IMR-90 (cell line): ENCODE results near the gene C19orf25.

Experiments used
- BHLHE40 ChIP-seq: fragments of 150-350 bp; IDR thresholded peaks from 2 replicates; pipeline ENCODE4 v1.6.1; 2016; ENCODE audit warnings: mild to moderate bottlenecking, low read depth, low read length
- CEBPB ChIP-seq: IDR thresholded peaks from 2 replicates; pipeline ENCODE4 v1.6.1; 2012; ENCODE audit warnings: low read depth, low read length, improper control_type of control experiment
- FOS ChIP-seq: fragments of 150-350 bp; IDR thresholded peaks from 2 replicates; pipeline ENCODE4 v1.6.1; 2016; ENCODE audit warnings: low read depth, low read length
- MAFK ChIP-seq: IDR thresholded peaks from 2 replicates; pipeline ENCODE4 v1.6.1; 2012; ENCODE audit warnings: low read depth, low read length, improper control_type of control experiment
- MAZ ChIP-seq: IDR thresholded peaks from 2 replicates; pipeline ENCODE4 v1.6.1; 2012; ENCODE audit warnings: low read depth, mild to moderate bottlenecking, low read length, improper control_type of control experiment, moderate library complexity, borderline replicate concordance
- MXI1 ChIP-seq: IDR thresholded peaks from 2 replicates; pipeline ENCODE4 v1.6.1; 2012; ENCODE audit warnings: low read depth, mild to moderate bottlenecking, low read length, moderate library complexity, borderline replicate concordance
- NFE2L2 ChIP-seq: fragments of 150-350 bp; IDR thresholded peaks from 2 replicates; pipeline ENCODE4 v1.6.1; 2016; ENCODE audit warnings: low read depth, mild to moderate bottlenecking, low read length
- POLR2A ChIP-seq: IDR thresholded peaks from 2 replicates; pipeline ENCODE4 v1.6.1; 2012; ENCODE audit warnings: mild to moderate bottlenecking, low read depth, low read length
- RAD21 ChIP-seq: IDR thresholded peaks from 2 replicates; pipeline ENCODE4 v1.6.1; 2012; ENCODE audit warnings: low read length, improper control_type of control experiment
- RCOR1 ChIP-seq: IDR thresholded peaks from 2 replicates; pipeline ENCODE4 v1.6.1; 2012; ENCODE audit warnings: mild to moderate bottlenecking, low read length, improper control_type of control experiment; ENCODE audit not compliant: insufficient replicate concordance
- RFX5 ChIP-seq: IDR thresholded peaks from 2 replicates; pipeline ENCODE4 v1.8.0; 2012; ENCODE audit warnings: low read depth, mild to moderate bottlenecking, low read length, moderate library complexity
- SMC3 ChIP-seq: fragments of 150-350 bp; IDR thresholded peaks from 2 replicates; pipeline ENCODE4 v1.6.1; 2016; ENCODE audit warnings: low read depth, mild to moderate bottlenecking, antibody characterized with exemption, low read length, moderate library complexity
- TF ChIP-seq, protein P1 (sequence below): conservative IDR thresholded peaks from 2 replicates; pipeline ENCODE4 v1.5.1; 2012; ENCODE audit warnings: mild to moderate bottlenecking, low read depth, low read length, improper control_type of control experiment
- TF ChIP-seq, protein P2 (sequence below): fragments of 150-350 bp; IDR thresholded peaks from 2 replicates; pipeline ENCODE4 v1.6.1; 2017; ENCODE audit warnings: mild to moderate bottlenecking, antibody characterized with exemption, low read length, low read depth

DNA sequence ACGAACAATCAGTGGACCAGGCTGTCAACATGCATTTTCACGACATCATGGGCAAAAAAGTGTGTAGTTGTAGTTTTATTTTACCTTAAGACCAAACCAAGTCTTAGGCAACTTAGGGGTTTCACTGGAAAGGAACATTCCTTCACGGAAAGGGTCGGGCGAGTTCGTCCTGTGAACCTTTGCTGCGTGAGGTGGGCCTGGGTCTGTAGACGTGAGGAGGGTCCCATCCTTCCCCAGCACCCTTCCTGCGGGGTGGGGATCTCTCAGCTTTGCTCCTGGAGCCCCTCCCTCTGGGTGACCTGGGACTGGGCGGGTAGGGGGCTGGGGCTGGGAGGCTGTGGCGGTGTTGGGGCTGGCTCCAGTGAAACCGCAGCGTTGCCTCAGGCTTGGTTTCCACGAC is 53.1 kb downstream of the C19orf25 start:
- TF ChIP-seq POLR2A (no peak), RCOR1 (no peak), SMC3 (no peak), MAFK (no peak), MXI1 (no peak), RAD21 (no peak), CEBPB (no peak), BHLHE40 (no peak), MAZ (no peak), FOS (no peak), RFX5 (no peak), NFE2L2 (no peak)
- TF ChIP-seq, protein P1, sequence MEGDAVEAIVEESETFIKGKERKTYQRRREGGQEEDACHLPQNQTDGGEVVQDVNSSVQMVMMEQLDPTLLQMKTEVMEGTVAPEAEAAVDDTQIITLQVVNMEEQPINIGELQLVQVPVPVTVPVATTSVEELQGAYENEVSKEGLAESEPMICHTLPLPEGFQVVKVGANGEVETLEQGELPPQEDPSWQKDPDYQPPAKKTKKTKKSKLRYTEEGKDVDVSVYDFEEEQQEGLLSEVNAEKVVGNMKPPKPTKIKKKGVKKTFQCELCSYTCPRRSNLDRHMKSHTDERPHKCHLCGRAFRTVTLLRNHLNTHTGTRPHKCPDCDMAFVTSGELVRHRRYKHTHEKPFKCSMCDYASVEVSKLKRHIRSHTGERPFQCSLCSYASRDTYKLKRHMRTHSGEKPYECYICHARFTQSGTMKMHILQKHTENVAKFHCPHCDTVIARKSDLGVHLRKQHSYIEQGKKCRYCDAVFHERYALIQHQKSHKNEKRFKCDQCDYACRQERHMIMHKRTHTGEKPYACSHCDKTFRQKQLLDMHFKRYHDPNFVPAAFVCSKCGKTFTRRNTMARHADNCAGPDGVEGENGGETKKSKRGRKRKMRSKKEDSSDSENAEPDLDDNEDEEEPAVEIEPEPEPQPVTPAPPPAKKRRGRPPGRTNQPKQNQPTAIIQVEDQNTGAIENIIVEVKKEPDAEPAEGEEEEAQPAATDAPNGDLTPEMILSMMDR = no peak
- TF ChIP-seq, protein P2, sequence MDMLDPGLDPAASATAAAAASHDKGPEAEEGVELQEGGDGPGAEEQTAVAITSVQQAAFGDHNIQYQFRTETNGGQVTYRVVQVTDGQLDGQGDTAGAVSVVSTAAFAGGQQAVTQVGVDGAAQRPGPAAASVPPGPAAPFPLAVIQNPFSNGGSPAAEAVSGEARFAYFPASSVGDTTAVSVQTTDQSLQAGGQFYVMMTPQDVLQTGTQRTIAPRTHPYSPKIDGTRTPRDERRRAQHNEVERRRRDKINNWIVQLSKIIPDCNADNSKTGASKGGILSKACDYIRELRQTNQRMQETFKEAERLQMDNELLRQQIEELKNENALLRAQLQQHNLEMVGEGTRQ = no peak
